ENCODE data around the gene ULBP2.
A peak's percentile ranks its signal among the peaks of the same experiment; 100 is the strongest.

ULBP2 gene

GRCh38 chr6:149935246-149935645 is 6.6 kb upstream of the ULBP2 start:
- TF ChIP-seq CREB5 (CRISPR knock-in tag; IDR thresholded peaks at IDR 0.05; ENCODE audit: low read depth) (no peak), ISL1 (CRISPR knock-in tag; IDR thresholded peaks at IDR 0.05) (no peak), ESRRG (CRISPR knock-in tag; IDR thresholded peaks at IDR 0.05) (no peak), ZNF8 (CRISPR knock-in tag; IDR thresholded peaks at IDR 0.05) (no peak), ZFP30 (CRISPR knock-in tag; IDR thresholded peaks at IDR 0.05) (no peak), TSHZ2 (CRISPR knock-in tag; IDR thresholded peaks at IDR 0.05) (no peak), GLIS3 (CRISPR knock-in tag; IDR thresholded peaks at IDR 0.05) (no peak), SNAI2 (CRISPR knock-in tag; IDR thresholded peaks at IDR 0.05) (no peak), ARNTL (CRISPR knock-in tag; IDR thresholded peaks at IDR 0.05; ENCODE audit: borderline replicate concordance, low read depth) (no peak), ZFP3 (CRISPR knock-in tag; IDR thresholded peaks at IDR 0.05) (no peak), ZC3H10 (CRISPR knock-in tag; IDR thresholded peaks at IDR 0.05) (no peak), PPARA (CRISPR knock-in tag; IDR thresholded peaks at IDR 0.05; ENCODE audit: borderline replicate concordance) (no peak), OSR1 (CRISPR knock-in tag; IDR thresholded peaks at IDR 0.05) (no peak), BACH2 (CRISPR knock-in tag; IDR thresholded peaks at IDR 0.05; ENCODE audit: borderline replicate concordance) (no peak), CSDC2 (CRISPR knock-in tag; IDR thresholded peaks at IDR 0.05) (no peak), POU6F1 (CRISPR knock-in tag; IDR thresholded peaks at IDR 0.05; ENCODE audit: borderline replicate concordance, low read depth) (no peak), RARB (CRISPR knock-in tag; IDR thresholded peaks at IDR 0.05) (no peak)

GRCh38 chr6:149935668-149936067 is 6.1 kb upstream of the ULBP2 start:
- TF ChIP-seq ZFP3 (CRISPR knock-in tag; IDR thresholded peaks at IDR 0.05) (no peak), TCF4 (CRISPR knock-in tag; IDR thresholded peaks at IDR 0.05; ENCODE audit: borderline replicate concordance) (no peak), ZNF565 (CRISPR knock-in tag; conservative IDR thresholded peaks at IDR 0.05; ENCODE audit: low read depth) (no peak), BACH2 (CRISPR knock-in tag; IDR thresholded peaks at IDR 0.05; ENCODE audit: borderline replicate concordance) (no peak), CREB5 (CRISPR knock-in tag; IDR thresholded peaks at IDR 0.05; ENCODE audit: low read depth) (no peak), SNAI2 (CRISPR knock-in tag; IDR thresholded peaks at IDR 0.05) (no peak), PPARA (CRISPR knock-in tag; IDR thresholded peaks at IDR 0.05; ENCODE audit: borderline replicate concordance) (no peak), ARNTL (CRISPR knock-in tag; IDR thresholded peaks at IDR 0.05; ENCODE audit: borderline replicate concordance, low read depth) (no peak)
- TF ChIP-seq, protein P1, sequence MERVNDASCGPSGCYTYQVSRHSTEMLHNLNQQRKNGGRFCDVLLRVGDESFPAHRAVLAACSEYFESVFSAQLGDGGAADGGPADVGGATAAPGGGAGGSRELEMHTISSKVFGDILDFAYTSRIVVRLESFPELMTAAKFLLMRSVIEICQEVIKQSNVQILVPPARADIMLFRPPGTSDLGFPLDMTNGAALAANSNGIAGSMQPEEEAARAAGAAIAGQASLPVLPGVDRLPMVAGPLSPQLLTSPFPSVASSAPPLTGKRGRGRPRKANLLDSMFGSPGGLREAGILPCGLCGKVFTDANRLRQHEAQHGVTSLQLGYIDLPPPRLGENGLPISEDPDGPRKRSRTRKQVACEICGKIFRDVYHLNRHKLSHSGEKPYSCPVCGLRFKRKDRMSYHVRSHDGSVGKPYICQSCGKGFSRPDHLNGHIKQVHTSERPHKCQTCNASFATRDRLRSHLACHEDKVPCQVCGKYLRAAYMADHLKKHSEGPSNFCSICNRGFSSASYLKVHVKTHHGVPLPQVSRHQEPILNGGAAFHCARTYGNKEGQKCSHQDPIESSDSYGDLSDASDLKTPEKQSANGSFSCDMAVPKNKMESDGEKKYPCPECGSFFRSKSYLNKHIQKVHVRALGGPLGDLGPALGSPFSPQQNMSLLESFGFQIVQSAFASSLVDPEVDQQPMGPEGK (CRISPR knock-in tag; IDR thresholded peaks at IDR 0.05; ENCODE audit: borderline replicate concordance) = no peak
- no peak for ATAC-seq

More at GRCh38 chr6:149935246-149935645, 6.6 kb upstream of the ULBP2 start:
- no peak for ATAC-seq

GRCh38 chr6:149936743-149937142 is 5.1 kb upstream of the ULBP2 start:
- ATAC-seq = no peak
- no peak for TF ChIP-seq RARB (CRISPR knock-in tag; IDR thresholded peaks at IDR 0.05)
- no peak for TF ChIP-seq ESRRG (CRISPR knock-in tag; IDR thresholded peaks at IDR 0.05)
- no peak for TF ChIP-seq GLIS3 (CRISPR knock-in tag; IDR thresholded peaks at IDR 0.05)
- TF ChIP-seq, protein P1 (CRISPR knock-in tag; IDR thresholded peaks at IDR 0.05; ENCODE audit: borderline replicate concordance) = no peak
- TF ChIP-seq TCF4 (CRISPR knock-in tag; IDR thresholded peaks at IDR 0.05; ENCODE audit: borderline replicate concordance) = no peak

DNA sequence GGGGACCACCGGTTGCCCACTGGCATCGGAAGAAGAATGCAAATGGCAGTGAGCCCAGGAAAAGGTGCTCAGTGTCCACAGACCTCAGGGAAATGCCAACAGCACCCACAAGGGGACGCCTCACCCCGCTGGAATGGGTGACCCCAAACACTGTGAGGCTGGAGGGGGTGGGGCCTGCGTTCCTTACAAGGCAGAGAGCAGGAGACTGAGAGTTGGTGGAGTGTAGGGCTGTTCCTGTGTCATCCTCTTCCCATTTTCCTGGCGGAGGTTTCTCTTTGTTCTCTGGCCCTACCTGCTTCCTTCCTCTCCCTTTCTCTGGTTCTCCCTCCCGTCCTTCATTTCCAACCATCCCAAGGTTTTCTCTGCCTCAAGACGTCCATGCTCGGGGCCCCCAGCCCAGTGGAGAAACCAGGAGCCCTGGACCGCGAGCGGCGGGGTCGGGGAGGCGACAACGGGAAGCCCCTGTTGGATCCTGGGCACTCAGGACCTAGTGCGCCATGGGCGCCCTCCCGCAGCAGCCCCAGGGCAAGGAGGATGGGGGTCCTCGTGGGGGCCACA is 3.7 kb upstream of the ULBP2 start:
- peak; percentile 33 for ATAC-seq

Measured in SK-N-SH treated with all-trans-retinoic acid at 6 μM for 48 hours (cell line).